Activated CD4-positive, alpha-beta T cell treated with anti-CD3 and anti-CD28 coated beads for 48 hours (primary cell): ENCODE measurements around the gene LNX1.

Experiments used
- DNase-seq: peaks from one replicate; pipeline ENCODE4 v3.0.0-alpha.2; 2020

The LNX1 gene

DNA sequence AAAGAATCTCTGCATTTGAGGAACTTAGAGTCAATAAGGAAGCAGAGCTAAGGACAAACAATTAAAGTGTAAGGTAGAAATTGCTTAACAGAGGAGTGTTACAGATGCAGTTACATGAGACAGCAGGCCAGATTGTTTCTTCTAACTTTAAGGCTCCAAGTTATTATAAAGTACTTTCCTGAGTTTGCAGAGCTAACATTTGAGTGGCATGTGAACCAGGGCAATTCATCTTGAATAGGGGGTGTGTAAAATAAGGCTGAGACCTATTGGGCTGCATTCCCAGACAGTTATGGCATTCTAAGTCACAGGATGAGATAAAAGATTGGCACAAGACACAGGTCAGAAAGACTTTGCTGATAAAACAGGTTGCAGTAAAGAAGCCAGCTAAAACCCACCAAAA lies 7.6 kb upstream of the LNX1 start:
- no peak for DNase-seq

DNA sequence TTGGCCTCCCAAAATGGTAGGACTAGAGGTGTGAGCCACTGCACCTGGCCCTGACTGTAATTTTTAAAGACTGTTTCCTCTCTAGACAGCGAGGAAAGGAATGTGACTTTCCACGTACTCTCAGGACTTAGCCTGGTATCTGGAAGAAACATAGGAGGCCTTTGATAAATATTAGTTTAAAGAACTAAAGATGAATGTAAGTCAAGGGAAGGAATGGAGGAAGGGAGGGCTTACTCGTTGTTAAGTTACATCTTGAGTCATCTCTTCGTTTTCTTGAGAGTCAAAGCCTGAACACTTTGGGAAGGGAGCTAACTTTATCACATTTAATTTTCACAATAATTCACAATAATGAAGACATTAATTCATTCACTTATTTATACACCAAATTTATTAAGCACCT lies 7.2 kb upstream of the LNX1 start:
- no peak for DNase-seq

DNA sequence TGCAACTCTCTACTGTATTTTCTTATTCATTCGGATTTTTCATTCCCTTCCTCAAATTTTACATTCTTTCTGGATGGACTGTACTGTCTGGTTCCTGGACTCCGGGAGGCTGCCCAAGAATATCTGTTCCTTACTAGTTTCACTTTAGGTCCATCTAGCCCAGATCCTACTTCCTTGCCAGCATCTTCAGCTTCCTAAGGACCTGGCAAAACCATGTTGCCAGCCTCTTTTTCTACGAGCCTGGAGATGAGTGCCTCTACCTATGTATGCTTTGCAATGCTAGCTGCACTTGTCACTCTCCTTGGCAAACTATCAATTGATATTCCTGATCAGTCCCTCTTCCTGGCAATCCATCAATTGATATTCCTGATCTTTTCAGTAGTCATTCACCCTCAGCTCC lies 5.6 kb upstream of the LNX1 start:
- DNase-seq = no peak

DNA sequence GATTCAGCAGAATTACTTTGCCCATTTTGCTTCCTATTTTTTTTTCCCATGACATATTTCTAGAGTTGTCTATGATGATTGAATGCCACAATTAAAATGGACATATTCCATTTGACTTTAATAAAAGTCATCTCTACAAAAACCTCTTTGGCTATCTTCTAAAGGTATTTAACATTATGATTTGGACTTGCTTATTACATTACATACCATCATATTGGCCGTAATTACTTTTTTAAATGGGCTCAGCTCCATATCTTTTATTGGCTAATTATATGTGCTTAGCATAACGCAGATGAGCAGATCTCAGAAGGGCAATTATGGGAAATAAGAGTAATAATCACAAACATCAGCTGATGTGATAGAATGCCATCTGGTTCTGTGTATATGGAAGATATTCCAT lies 4.5 kb upstream of the LNX1 start:
- no peak for DNase-seq

DNA sequence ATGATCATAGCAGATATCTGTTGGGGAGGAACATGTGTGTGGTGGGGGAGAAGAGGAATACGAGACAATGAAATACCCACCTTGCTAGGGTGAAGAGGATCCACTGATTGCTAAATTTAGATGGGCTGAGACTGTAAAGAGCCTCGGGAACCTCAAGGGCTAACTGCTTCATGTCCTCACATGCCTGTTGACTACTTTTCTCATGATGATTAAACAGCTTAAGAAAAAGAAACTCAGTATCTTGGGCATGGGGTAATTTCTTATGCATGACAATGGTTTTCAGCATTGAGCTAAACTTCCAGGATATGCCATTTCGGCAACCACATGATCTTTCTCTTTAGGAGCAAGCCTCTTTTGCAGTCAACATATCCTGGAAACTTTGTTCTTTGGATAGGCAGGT lies 3.9 kb upstream of the LNX1 start:
- DNase-seq = no peak

DNA sequence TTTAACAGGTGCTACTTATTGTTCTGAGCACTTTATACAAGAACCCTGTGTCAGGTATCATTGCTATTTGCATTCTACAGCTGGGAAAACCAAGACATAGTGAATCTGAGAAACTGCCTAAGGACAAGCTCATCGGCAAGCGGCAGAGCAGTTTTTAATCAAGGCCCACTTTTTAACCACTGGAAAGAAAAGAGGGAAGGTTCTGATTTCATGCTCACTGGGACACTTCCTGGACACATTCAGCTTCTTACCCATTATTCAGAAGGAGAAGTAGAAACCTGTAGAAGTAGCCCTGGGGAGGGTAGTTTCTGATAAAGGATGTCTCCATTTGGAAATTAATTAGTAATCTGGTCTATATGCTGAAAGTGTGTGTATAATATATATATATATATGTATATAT lies 2.5 kb upstream of the LNX1 start:
- DNase-seq = no peak

DNA sequence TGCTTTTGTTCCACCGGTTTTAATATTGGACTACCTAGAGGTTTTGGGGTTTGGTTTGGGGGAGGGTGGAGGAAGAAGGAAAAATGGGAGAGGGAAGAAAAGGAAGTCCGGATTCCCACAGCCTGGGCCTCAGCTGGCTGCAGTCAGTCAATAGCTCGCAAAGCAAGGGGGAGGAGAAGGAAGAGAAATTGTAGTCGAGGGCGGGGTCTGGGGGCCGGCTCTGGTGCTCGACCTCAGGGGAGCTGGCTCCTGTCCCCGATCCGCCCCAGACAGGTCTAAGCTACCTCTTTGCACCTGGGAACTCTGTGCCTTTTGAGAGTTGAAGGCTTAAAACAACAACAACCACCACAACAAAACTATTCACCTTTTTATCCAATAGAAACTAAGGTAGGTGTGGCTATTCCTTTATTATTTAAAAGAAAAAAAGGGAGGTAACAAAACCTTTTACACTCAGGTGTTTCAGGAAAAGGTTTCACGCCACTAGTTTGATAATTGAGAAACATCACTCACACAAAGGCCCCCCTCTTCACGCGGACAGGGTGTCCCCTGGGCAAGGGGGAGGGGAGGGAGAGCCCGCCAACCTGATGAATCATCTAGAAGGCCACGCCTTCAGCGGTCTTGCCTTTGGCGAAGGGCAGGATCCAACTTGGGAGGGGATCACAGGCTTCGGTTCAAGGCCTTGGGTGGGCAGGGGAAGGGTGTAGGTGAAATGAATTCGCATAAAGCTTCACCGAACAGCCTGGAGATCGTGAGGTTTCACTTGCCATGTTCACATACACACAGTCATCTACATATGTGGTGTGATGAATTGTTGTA lies 1.6 kb upstream of the LNX1 start:
- no peak for DNase-seq

DNA sequence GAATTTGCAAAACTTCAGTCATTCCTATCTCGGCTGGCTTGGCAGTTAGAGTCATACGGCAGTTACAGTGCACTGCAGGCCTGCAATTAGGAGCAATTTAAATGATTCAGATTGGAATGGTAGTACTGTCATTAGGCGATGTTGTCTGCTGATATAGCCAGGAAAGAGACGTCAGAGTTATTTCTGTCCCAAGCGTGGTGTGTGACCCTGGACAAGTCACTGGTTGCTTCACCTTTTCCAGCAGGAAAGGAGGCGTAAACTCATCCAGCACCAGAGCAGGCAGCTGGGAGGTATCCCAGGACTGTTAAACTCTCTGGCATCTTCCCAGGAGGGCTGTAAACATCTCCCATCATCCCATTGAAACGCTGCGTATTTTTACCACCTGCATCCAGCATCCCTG lies 836 bp upstream of the LNX1 start:
- DNase-seq = no peak

DNA sequence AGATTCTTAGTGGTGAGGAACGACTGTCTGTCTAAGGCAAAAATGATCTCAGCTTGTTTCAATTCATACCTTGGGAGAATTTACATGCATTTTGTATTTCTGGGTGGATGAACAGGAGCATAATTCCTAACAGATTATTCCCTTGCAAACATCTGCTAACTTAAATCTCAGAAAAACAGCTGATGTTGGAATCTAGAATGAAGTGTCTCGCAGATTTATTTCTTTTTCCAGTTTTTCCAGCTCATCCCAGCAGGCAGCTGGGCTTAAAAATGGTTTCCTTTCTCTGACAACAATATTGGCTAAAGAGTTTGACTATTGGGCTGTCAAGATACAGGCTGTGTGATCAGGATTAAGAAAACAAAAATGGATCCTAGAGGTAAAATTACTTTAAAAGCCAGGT lies 1.1 kb downstream of the LNX1 start:
- DNase-seq = no peak

DNA sequence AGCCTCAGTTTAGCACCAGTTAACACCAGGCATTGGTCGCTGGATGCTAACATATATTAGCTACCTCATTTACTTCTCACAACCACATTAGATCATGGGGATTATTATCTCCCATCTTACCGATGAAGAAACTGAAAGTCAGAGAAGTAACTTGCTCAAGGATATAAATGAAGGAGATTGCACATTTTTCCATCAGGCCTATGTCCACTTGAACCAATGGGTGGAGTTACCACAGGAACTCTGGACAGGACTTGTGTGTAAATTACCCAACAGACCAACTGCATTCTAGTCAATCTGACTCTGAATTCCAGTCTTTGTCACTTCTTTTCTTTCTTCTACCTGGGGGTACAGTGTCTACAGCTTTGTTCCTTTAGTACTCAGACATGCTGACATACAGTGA lies 1.8 kb downstream of the LNX1 start:
- DNase-seq = no peak

DNA sequence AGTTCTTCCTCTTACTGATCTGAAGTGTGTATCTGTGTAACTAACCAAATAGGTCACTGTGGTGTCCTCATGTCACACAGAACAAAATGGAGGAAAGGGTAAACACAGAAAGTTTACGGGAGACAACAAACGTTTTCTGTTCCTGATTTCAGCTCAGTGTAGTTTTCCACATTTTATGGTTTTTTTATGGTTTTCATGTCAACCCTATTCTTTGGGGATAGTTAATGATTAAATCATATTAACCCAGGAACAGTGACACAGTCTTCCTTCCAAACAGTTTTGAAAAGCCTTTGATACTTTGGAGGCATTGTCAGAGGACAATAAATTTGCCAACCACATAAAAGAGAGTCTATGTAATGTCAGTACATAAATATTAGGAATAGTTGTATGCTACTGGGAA lies 4.2 kb downstream of the LNX1 start:
- DNase-seq = no peak

DNA sequence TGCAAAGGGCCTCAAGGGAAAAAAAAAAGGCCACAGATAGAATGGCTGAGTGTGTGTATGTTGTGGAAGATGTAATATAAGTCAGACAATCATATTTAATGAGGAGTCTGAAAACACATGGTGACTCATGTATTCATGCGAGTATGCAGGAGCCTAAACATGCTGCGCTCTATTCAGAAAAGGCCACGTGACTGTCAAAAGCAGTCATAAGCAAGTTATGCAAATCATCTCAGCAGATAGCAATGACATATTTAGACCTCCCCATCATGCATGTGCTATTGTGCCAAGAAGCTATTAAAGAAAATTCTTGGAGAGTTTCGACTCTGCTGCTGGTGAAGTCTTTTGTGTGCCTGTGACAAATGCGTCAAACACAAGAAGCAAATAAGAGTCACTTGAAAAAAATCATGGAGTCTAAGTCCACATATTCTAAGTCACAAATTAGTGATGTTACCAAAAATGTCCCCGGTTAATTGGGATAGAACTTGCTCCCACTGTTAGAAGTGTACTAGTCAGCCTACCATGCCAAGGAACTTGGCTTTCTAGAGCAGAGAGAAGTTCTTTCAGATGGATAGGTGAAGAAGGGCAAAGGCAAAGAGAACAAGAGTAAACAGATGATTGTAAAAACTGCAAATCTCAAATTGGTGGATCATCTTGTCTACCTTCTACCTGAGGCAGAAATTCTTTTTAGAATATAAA lies 5.0 kb downstream of the LNX1 start:
- no peak for DNase-seq

DNA sequence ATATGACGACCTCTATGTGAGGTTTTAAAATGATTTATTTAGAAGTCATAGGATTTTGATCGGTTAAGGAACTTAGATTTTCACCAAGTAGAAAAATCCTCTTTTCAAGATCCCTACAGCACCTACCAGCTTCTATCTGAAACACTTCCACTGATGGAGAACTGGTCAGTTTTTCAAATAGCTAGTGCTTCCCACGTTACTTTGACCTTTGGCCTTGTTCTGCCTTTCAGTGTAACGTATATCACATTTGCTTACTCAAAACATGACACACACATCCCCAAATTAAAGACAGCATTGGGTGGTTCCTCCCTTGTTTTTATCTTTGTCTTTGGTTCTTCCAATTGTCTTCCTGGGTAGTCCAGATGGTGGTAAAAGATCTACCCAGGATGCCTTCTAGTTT lies 6.6 kb downstream of the LNX1 start:
- no peak for DNase-seq

DNA sequence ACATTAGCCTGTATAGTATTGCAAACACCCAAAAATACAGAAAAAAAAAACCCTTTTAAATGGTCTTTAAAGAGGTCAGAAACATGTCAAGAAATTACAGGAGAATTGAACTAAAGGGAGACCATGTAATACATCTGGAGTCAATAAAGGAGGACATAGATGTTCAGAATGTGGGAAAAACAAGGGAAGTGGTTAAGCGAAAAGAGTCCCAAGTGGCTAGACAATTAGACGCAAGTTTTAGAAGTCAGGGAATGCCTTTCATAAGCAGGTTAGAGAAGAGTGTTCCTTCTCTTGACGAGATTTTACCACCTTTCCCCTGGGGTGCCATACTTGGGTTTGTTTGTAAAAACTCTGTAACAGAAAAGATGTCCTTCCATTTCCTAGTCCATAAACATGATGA lies 7.8 kb downstream of the LNX1 start:
- DNase-seq = no peak

DNA sequence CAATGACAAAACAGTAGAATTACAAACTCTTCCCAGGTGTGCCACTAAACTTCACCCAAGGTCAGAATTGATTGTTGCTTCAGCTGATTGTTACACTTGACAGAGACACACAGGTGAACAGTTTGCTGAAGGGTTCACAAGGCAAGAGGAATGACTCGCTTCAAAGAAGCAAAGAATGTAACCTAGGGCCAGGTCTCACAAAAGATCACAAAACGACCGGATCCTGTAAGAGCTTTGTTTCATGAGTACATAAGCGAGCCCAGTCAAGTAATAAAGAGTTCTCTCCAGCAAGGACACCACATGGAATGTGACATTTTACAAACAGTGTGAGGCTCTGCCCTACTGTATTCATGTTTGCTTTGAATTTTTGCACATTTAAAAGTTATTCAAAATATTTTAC lies 9.1 kb downstream of the LNX1 start:
- no peak for DNase-seq

DNA sequence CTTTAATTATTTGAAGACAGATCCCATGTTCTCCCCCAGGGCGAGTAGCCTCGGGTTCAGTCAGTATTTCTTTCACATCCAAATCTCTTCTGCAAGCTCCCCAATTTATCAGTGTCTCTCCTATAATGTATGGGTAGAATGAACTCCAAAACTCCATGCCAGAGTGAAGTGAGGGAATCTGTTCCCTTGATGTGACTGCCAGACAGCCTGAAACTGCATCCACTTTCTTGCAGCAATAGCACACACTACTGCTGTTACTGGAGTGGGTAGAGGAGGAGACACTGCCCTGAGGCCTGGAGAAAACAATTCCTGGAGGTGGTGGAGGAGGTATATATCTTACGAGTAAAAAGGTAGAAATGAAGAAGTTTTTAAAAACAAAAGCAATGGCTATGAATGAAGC lies 11.0 kb downstream of the LNX1 start:
- no peak for DNase-seq

DNA sequence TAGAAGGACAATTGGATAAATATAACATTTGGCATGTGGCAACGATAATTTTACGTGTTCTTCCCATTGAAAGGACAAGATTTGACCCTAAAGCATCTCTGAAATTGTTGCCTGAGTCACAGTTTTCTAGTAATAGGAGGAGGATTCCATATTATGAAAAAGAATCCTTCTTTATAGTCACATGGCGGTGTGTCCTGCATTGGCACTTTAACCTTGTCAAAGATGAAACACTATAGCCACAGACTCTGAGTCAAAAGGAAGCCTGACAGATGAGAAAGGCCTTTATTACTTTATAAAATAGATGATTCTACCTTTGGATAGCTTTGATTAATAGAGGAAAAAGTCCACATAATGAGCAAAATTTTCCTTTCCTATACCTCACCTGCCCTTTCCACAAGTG lies 11.5 kb downstream of the LNX1 start:
- DNase-seq = no peak

DNA sequence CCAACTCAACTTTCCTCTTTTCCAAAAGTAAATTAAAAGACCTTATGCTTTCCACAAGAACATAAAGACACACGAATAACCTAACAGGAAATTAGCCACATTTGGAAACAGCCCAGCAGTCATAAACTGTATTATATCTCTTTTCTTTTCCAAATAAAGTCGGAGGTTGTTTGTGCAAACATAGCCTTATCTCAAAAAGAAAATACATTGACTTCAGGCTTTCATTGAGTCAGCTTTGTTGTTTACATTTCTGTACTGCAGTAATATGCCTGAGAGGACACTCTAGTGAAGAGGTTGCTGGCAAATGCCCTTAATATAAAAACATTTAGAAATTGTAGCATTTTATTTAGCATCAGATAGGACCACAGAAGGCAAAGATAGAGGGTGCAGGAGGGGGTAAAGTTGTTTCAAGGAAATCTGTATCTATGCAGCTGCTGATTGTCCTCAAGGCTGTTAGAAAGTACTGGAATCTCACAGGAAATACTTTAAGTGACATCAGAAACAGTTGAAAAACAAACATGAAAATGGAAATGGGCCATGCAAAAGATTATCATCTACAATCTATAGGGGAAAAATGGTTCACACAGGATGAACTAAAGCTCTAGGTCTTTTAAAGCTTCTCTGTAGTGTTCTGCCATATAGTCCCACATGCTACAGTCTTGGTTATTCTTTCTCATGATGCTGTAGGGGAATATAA lies 14.5 kb downstream of the LNX1 start:
- DNase-seq = no peak

DNA sequence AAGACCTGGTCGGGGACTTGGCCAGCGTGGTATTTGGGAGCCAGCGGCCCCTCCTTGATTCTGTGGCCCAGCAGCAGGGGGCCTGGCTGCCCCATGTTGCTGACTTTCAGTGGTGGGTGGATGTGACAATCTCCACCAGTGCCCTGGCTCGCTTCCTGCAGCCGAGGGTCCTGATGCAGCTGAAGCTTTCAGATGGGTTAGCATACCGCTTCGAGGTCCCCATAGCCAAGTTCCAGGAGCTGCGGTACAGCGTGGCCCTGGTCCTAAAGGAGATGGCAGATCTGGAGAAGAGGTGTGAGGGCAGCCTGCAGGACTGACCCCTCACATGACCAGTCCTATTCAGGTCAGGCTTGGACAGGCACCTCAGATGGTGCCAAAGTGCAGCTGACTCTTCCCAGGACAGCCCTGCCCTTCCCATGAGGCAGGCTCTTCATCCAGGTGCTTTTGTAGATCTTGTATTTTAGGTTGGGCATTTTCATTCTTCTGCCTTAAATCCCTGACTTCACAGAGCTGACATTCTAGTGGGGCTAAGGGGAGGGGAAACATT lies 15.1 kb downstream of the LNX1 start:
- DNase-seq = no peak

DNA sequence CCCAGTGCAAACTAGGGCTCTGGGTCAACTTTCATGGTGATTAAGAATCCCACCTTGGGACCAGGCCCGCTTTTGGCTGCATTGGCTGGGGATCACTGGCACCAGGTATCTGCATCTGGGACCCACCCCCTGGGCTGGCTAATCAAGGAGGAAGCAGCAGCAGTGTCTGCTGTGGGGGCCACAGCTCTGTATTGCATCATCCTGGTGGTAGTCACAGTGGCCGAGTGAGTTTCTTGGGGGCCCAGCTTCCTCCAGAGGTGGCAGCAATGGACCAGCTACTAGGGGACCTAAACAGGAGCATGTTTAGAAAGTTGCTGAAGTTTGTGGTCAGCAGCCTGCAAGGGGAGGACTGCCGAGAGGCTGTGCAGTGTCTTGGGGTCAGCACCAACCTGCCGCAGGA lies 15.7 kb downstream of the LNX1 start:
- DNase-seq = no peak

DNA sequence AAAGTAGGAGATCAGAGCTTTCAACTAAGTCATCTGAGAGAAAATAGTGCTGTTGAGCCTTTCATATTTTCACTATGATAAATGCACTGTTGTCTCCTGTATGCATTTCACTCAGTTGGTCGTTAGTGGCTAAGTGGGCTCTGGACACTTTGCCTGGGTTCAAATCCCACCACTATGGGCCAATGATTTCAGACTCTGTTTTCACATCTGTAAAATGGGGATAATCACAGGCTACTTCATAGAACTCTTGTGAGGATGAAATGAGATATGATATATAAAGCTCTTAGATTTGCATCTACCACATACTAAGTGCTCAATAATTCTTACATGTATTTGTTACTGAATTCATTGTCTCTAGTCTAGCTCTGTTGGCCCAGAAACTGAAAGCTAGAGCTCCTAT lies 16.8 kb downstream of the LNX1 start:
- no peak for DNase-seq

DNA sequence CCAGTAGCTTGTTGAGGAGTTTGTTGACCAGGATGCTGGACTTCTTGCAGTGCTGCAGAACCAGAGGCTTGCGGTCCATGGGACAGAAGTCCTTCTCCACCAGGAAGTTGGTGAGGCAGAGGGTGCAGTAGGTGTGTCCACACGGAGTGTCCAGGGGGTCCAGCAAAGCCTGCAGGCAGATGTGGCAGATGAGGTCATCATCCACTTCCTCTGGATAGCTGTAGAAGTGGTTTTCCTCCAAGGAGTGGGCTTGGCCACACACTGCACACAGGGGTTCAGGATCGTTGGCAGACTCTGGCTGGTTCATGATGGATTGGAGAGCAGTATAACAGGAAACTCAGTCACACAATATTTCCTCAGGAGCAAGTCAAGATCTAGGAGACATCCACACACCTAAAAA lies 17.6 kb downstream of the LNX1 start:
- DNase-seq = no peak

DNA sequence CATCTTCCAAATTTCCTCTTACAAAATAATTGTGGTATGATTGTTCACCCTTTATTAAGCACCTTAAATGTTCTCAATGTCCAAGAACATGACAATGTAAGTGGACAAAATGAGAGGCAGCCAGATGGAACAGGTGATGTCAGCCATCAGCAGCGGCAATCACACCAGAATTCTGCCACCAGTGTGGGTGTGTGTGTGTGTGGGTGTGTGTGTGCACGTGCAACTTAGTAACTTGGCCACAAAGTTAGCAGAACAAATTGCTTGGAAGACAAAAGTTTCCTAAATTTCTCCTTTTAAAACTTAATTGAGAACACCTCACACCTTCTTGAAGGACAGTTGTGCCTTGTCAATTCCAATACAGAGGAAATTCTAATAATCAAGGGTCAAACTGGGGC lies 18.7 kb downstream of the LNX1 start:
- no peak for DNase-seq
